Measurements from ENCODE around the gene ZNF14. TPM values are rescaled to one million over a fixed set of nuclear protein-coding genes. Genes with fewer than 3 reads are reported as not detected.

Gene ZNF14
- total and polyA plus RNA-seq, 2 of the 4 experiments (the other 2 are of a cell fraction): 1.2 to 5.4 TPM

DNA sequence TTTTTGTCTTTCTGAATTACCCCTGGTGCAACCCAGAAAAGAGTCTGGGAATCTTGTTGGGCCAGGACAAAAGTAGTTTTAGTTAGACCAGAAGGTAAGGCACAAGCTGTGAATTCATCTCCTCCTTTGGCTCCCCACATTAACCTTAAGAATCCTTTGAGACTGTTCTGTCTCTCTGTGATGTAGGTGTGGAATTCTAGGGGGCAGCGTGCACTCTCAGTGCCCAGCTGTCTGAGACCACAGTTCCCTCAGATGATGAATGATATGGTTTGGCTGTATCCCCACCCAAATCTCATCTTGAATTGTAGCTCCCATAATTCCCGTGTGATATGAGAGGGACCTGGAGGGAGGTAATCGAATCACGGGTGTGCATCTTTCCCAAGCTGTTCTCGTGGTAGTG, 44.8 kb upstream of the ZNF14 start:
- DNase-seq (no peak), ATAC-seq (ENCODE audit: low read depth) (no peak)
- Histone ChIP-seq H3K14ac (replicated peaks; ENCODE audit: low read depth, low read length) (no peak overlapping the region), H3K4me3 (ENCODE audit: insufficient read depth, low read depth, low read length) (no peak overlapping the region), H3K9me3 (ENCODE audit: control insufficient read depth, insufficient read depth, low read length) (no peaks in the 10 kb centered on the region; the same call in 1 of the 2 replicates), H3K4me1 (ENCODE audit: control insufficient read depth, insufficient read depth, low read length) (0 out of 2 replicates have a peak, but pooled peaks cover 2% of the 10 kb centered on the region), H2BK5ac (ENCODE audit: low read depth, low read length, poor library complexity, severe bottlenecking) (no peak overlapping the region), H3K79me1 (ENCODE audit: low read depth in 1 of 2, low read length in 2 of 2) (peaks cover 6 to 21% of the 10 kb centered on the region in 2 experiments), H2AK9ac (replicated peaks; ENCODE audit: low read depth, low read length, poor library complexity) (no peak overlapping the region), H4K91ac (ENCODE audit: insufficient read depth, low read depth, low read length) (no peak overlapping the region), H4K5ac (ENCODE audit: low read depth, low read length) (no peak overlapping the region), H4K20me1 (ENCODE audit: insufficient read depth, low read length) (no peaks in the 10 kb centered on the region), H3K36me3 (ENCODE audit: control insufficient read depth, insufficient read depth, low read length) (no peaks in the 10 kb centered on the region), H3K23ac (ENCODE audit: low read depth, low read length) (no peak overlapping the region), H3K56ac (ENCODE audit: extremely low read depth, insufficient read depth, low read length) (no peak overlapping the region), H3K4ac (ENCODE audit: low read depth, low read length) (no peak overlapping the region), H3K4me2 (ENCODE audit: low read depth, low read length) (no peak overlapping the region), H2BK120ac (ENCODE audit: low read depth, low read length) (no peak overlapping the region), H2AFZ (replicated peaks; ENCODE audit: low read length, poor library complexity) (no peak overlapping the region), H2AK5ac (ENCODE audit: low read depth, low read length) (no peak overlapping the region), H2BK15ac (ENCODE audit: low read depth, low read length) (no peak overlapping the region), H3K27me3 (ENCODE audit: control insufficient read depth, insufficient read depth, low read length) (no peaks in the 10 kb centered on the region), H3K9ac (ENCODE audit: low read depth, low read length) (no peak overlapping the region), H4K8ac (ENCODE audit: low read depth in 2 of 2, low read length in 2 of 2) (no peak overlapping the region; a peak in 1 of 4 replicates), H3K9me1 (ENCODE audit: insufficient read depth, low read length) (no peaks in the 10 kb centered on the region), H3K27ac (ENCODE audit: insufficient read depth, low read length) (no peak overlapping the region), H2BK20ac (ENCODE audit: low read depth, low read length) (no peak overlapping the region), H3K18ac (ENCODE audit: low read depth, low read length) (no peak overlapping the region)
- POLR2A ChIA-PET (ENCODE audit: unreplicated experiment): no interaction called here
- in situ Hi-C loops (cut with MboI; ENCODE audit: low sequenced_read_pairs) (no loop called here), intact Hi-C loops (cut with micrococcal nuclease) (loop anchor here (2.0 kb wide), 3 partner anchors 45 to 181 kb away; partner anchors contain the start of genes ATP13A1 and ZNF14), dilution Hi-C loops (cut with HindIII; ENCODE audit: low sequenced_read_pairs, unreplicated experiment) (no loop called here)
- no CpG with 5 or more reads among the region's 5 CpGs for WGBS, 2 experiments (ENCODE audit: extremely low coverage in 2 of 2, insufficient read length in 1 of 2)
- no peak for TF ChIP-seq CHD1 (IDR thresholded peaks at IDR 0.05; ENCODE audit: low read depth, low read length)
- TF ChIP-seq ELK1 (IDR thresholded peaks at IDR 0.05; ENCODE audit: borderline replicate concordance, low read depth, low read length): no peak
- no peak for TF ChIP-seq MAZ (IDR thresholded peaks at IDR 0.05; ENCODE audit: borderline replicate concordance, low read depth, low read length)
- TF ChIP-seq USF2 (IDR thresholded peaks at IDR 0.05; ENCODE audit: low read depth, low read length): no peak
- TF ChIP-seq RAD21 (IDR thresholded peaks at IDR 0.05; ENCODE audit: low read length): no peak
- no peak for TF ChIP-seq POLR2A (IDR thresholded peaks at IDR 0.05; ENCODE audit: low read depth, low read length)
- no peak for TF ChIP-seq RFX5 (IDR thresholded peaks at IDR 0.05; ENCODE audit: low read depth, low read length)
- no peak for TF ChIP-seq SMC3 (IDR thresholded peaks at IDR 0.05; ENCODE audit: low read depth, low read length)
- no peak for TF ChIP-seq BHLHE40 (IDR thresholded peaks at IDR 0.05; ENCODE audit: low read depth, low read length)
- no peak for TF ChIP-seq CEBPB (IDR thresholded peaks at IDR 0.05; ENCODE audit: low read depth, low read length)
- TF ChIP-seq RCOR1 (IDR thresholded peaks at IDR 0.05; ENCODE audit: insufficient replicate concordance, low read length): no peak
- CTCF ChIA-PET: interaction anchor here (0.7 kb wide), 1 partner anchor 9 kb away, joined by 3 read pairs; no protein-coding TSS in a partner anchor
- BruUV-seq (replicated peaks): no TSS peak
